AG20443 (cell line): Measurements from ENCODE around the gene ELAVL1.
"Not testable (repeated sequence)": the region's sequence is repeated elsewhere in the genome, so short reads cannot be mapped to it uniquely, and the experiment has no call there.

ENCODE experiments used
- DNase-seq: peaks from one replicate; pipeline ENCODE4 v3.0.0; 2012; ENCODE audit warnings: low spot score, mixed read lengths

The ELAVL1 gene

GRCh38 chr19:8005534-8006256 lies at the start of gene ELAVL1:
TSS of gene ELAVL1 (minus strand) at chr19:8005641. CDS start at chr19:7991815, 13,826 bp downstream.
- peak; percentile 98 for DNase-seq

GRCh38 chr19:8054169-8054568 lies 48.7 kb upstream of the ELAVL1 start:
- no peak for DNase-seq

GRCh38 chr19:8052464-8052859 lies 47.0 kb upstream of the ELAVL1 start, which contains the start of gene CCL25:
TSS of gene CCL25 (plus strand) at chr19:8052760. CDS start at chr19:8053050, 290 bp downstream.
- DNase-seq: no peak

- DNase-seq: peak; percentile 68
These were observed 45.0 kb upstream of the ELAVL1 start for GRCh38 chr19:8050274-8051096.

- DNase-seq: no peak
These were observed 41.2 kb upstream of the ELAVL1 start for GRCh38 chr19:8046569-8047165.

- DNase-seq: no peak
These were observed 40.6 kb upstream of the ELAVL1 start for GRCh38 chr19:8045872-8046568.

- no peak for DNase-seq
These were observed 38.6 kb upstream of the ELAVL1 start for GRCh38 chr19:8044018-8044417.

- DNase-seq: no peak
These were observed 37.5 kb upstream of the ELAVL1 start for GRCh38 chr19:8042900-8043299.

GRCh38 chr19:8041531-8041931 lies 36.1 kb upstream of the ELAVL1 start:
- DNase-seq: no peak

GRCh38 chr19:8039231-8039630 lies 33.8 kb upstream of the ELAVL1 start:
- DNase-seq: no peak

- DNase-seq: no peak
These were observed 33.4 kb upstream of the ELAVL1 start for GRCh38 chr19:8038815-8039214.

- DNase-seq: no peak
These were observed 31.1 kb upstream of the ELAVL1 start for GRCh38 chr19:8036434-8037099.

- DNase-seq: no peak
These were observed 28.7 kb upstream of the ELAVL1 start for GRCh38 chr19:8034178-8034525.

- DNase-seq: not testable (repeated sequence)
These were observed 28.1 kb upstream of the ELAVL1 start for GRCh38 chr19:8033287-8034177.

GRCh38 chr19:8030960-8031359 lies 25.5 kb upstream of the ELAVL1 start:
- DNase-seq: peak; percentile 24

GRCh38 chr19:8028951-8029491 lies 23.6 kb upstream of the ELAVL1 start:
- DNase-seq: peak; percentile 59

GRCh38 chr19:8025316-8025715 lies 19.9 kb upstream of the ELAVL1 start:
- DNase-seq: no peak

- DNase-seq: not testable (repeated sequence)
These were observed 18.8 kb upstream of the ELAVL1 start for GRCh38 chr19:8024256-8024655.

GRCh38 chr19:8023371-8023770 lies 17.9 kb upstream of the ELAVL1 start:
- no peak for DNase-seq

- no peak for DNase-seq
These were observed 16.8 kb upstream of the ELAVL1 start for GRCh38 chr19:8022275-8022674.
